Fibroblast of skin of right quadriceps (primary cell): ENCODE results near the gene ARSI.

Experiments
- DNase-seq: peaks from one replicate; pipeline ENCODE4 v3.0.0-alpha.2; 2013

ARSI gene

DNA sequence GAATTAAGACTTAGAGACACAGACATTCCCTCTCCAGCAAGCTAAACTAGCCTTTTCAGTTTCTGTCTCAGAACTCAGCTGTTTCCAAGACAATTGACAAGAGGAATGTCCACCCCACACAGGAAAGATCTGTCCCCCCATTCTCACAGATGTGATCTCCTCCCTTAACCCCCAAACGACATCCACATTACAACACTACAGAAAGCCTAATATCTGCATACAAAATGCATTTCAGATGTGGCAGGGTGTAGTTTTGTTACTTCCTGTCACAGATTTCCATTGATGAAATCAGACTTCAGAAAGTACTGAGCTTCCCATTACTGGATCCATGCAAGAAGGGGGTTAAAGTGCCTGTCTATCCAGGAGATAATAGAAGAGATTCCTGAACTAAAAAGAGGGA, 2.9 kb upstream of the ARSI start:
- peak; percentile 30 for DNase-seq

DNA sequence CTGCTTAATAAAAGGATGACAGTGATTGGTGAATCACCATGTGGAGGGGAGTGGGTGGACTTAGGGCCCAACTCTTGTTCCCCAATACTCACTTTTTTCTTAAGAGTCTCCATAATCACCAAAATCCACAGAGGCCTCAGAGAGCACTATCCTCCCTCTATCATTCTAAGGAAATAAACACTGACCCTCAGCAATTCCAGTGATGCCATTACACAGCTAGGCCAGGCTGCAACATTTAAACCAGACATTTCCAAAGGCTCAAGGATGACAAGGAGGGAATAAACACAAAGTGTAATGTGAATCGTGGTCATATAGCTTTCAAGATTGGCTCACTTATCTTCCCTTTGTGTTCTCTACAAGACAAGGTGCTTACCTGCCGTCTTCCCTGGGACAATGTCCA, 2.4 kb upstream of the ARSI start:
- no peak for DNase-seq

DNA sequence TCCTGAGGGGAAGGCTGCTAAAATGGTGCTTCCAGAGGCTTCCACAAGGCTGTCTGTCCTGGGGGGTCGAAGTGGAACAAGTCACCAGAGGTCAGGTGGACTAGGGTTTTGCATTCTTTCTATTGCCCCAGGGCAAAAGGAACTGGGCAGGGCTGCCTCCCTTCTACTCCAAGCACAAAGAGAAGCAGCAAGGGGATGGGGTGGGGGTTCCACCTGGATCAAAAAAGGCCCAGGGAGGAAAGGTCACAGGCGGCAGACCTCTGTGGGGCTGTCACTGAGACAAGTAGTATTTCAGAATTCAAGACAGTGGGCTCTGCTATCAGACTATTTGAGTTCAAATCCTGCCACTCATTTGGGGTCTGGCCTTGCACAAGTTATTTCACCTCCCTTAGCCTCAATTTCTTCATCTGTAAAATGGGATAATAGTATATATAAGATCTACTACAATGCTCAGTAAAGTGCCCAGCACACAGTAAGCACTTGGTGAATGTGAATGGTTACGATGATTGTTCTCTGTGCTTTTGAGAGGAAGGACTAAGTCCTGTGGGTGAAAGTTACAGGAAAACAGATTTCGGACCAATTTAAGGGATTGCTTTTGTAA, 1.9 kb upstream of the ARSI start:
- DNase-seq = no peak

DNA sequence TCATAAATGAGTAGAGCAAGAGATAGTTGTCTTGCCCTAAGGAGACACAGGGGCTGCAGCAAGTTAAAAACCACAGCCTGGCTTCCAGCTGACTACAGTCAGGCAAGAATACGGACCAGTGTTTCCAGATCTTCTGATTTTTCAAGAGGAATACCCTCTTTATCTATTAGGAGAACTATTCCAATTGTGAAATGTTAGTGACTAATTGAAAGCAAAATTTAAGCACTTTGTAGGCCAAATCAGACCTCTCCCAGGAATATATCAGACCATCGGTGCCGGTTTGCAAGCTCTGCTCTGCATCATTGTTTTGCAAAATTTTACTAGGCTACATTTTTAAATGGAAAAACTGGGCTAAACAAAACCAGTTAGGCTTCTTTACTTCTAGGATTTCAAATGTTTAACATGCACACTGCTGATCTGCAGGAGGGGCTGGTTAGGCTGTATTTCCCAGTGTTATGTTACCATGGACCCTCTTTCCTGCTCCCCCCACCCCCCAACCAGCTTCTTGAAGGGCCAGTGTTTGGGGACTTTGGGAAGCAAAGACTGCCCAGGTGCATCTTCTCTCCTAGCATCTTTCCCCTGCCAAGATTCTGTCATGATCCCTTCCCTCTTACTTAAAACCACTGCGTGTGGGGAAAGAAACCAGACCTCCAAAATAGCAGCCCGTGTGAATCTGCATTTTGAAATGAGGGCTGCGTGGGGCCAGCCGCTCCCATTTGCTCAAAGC, 1.1 kb upstream of the ARSI start:
- DNase-seq = no peak

GRCh38 chr5:150303070-150303615, 438 bp upstream of the ARSI start:
- DNase-seq = no peak

GRCh38 chr5:150301901-150302300, 804 bp downstream of the ARSI start:
- no peak for DNase-seq

DNA sequence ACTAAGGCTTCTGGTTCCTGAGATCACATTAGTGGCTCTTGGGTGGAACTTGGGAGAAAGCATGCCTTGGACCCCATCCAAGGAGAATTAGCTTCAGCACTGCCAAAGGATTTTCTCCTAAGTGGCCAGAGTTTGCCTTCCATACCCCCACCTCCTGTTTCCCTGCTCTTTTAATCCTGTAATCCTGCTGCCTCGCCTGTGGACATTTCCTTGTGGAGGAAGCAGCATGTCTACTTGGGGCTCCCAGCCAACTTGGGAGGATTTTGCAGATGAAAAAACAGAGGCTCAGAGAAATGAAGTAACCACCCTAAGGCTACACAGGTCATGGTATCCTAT, 1.6 kb downstream of the ARSI start:
- peak; percentile 66 for DNase-seq

GRCh38 chr5:150300496-150301169, 2.1 kb downstream of the ARSI start:
- DNase-seq = no peak

- DNase-seq = peak; percentile 67
Observed at GRCh38 chr5:150299571-150300327, 3.0 kb downstream of the ARSI start.

GRCh38 chr5:150298701-150299451, 3.8 kb downstream of the ARSI start:
- peak; percentile 98 for DNase-seq

GRCh38 chr5:150297934-150298595, 4.6 kb downstream of the ARSI start:
- DNase-seq = no peak

DNA sequence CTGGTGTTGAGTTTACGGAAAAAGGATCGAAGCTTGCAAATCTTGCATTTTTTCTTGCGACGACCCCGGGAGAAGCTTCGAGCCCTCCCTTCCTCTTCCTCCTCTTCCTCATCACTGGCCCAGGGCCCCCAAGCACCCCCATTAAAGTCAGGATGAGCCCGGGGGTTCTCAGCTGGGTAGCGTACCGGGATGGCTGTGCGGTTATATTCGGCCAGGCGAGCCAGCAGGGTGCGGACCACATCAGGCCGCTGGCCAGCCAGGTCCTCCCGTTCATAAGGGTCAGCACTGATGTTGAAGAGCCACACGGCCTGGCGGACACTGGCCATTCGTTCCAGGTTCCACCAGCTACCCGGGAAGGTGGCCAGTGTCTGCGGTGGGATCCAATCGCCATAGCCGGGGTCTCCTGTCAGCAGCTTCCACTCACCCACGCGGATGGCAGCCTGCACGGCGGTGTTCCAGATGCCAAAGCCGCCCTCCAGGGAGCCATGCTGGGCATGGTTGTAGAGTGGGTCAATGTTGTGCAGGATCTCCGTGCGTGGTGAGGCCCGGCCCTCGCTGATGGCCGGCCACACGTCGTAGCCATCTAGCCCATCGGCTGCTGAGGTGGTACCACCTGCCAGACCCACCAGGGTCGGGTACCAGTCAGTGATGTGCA, 5.3 kb downstream of the ARSI start:
- no peak for DNase-seq

- DNase-seq = no peak
Observed at GRCh38 chr5:150296496-150296895, 6.2 kb downstream of the ARSI start.

GRCh38 chr5:150295741-150296486, 6.8 kb downstream of the ARSI start:
- no peak for DNase-seq

DNA sequence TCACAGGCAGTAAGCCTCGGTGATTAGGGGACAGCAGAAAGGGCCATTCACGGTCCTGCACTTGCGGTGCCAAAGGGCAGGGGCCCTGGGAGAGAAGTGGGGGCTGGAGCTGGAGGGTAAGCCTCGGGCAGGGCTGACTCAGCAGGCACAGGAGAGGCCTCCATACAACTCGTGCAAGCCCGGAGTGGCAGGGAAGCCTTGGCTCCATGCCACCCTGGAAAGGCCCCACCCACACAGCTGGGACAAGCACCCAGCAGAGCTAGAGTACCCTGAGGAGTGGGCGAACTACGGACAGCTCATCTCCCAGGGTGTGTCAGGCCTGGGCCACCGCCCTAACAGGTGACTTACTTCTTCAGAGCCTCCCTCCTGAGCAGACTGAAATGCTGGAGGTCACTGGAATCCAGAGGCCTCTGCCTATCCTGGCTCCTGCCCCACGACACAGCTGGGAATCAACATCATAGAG, 7.5 kb downstream of the ARSI start:
- no peak for DNase-seq

DNA sequence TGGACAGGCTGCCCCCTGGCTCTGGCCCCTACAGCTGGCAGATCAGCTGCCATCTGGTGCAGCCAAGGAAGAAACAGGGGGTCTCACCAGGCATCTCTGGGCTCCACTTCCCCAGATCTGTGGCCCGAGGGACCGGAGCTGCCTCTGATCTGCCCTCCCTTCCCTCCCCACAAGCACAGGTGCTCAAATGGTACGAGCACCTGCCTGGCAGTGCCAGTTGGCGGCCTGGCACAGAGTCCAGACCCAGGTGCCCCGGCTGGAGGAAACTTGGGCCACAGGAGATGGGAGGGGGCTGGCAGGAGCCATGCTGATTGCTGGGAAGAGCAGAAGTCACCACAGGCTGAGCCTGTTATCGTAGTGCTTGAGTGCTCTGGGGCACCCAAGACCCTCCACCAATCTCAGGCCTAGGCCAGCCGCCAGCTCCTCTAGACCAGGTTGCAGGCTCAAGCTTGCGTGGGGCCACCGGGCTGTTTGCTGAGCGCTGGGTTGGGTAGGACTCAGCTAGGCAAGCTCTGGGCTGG, 8.1 kb downstream of the ARSI start:
- no peak for DNase-seq

GRCh38 chr5:150293091-150293941, 9.4 kb downstream of the ARSI start:
- no peak for DNase-seq

DNA sequence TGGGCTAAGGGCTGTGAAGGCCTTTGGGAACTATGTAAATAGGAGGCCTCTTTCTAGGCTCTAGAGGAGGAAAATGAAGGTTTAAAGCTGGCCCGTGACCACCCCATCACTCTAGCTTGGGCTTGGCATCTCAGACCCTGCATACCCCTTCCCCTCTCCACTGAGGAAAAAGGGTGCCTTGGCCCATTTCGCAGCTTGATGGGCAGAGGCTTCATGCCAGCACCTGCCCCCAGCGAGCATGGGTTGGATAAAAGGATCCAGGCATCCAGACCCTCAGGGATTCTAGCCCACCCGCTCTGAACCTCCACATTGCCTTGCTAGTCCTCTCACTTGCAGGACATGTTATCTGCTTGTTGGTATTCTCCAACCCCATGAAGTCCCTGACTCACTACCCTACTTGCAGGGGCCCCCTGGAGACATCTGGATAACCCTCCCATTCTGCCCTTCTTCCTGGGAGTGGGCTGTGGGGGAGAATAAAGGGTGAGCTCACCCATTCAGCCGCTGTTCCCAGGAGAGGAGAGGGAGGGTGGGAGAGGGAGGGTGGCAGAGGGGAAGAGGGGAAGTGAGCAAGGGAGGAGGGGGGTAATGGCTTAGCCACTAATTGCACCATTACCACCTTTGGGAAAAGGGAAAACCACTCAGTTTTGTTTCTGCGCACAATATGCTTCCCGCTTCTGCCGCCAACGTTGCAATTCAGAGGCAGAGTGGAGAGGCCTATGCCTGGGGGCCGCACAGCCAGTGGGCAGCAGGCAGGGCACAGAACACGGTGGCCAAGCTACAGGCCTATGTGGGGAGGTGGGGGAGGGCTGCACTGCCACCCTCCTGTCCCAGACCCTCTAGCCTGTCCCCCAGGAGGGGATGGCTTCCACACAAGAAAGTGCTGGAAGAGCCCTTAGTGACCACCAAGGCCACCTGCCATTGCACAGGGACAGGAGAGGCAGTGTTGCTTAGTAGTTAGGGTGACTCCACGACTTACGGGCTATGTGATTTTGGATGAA, 11.0 kb downstream of the ARSI start:
- peak; percentile 58 for DNase-seq
